Measurements from ENCODE around the gene PPIF.

PPIF gene

GRCh38 chr10:79383974-79384606 is 36.8 kb downstream of the PPIF start:
- Histone ChIP-seq H3K27ac (ENCODE audit: low read length) (peak overlapping the region; percentile 49), H3K9me3 (ENCODE audit: control insufficient read depth in 2 of 2, low read length in 2 of 2) (no peaks in the 10 kb centered on the region), H3K27me3 (ENCODE audit: control insufficient read depth in 1 of 2, insufficient read depth in 2 of 2, low read length in 2 of 2) (no peaks in the 10 kb centered on the region), H3K36me3 (ENCODE audit: control insufficient read depth in 2 of 2, insufficient read depth in 2 of 2, low read length in 2 of 2) (peaks cover 12 to 19% of the 10 kb centered on the region in 2 donors), H3K4me1 (ENCODE audit: control insufficient read depth, insufficient read depth, low read length) (peaks cover 59% of the 10 kb centered on the region), H3K4me3 (ENCODE audit: low read length in 2 of 2) (no peak overlapping the region), H3K9ac (ENCODE audit: low read length in 2 of 2) (no peak overlapping the region)

- H3K36me3 ChIP-seq (ENCODE audit: control insufficient read depth in 2 of 2, insufficient read depth in 2 of 2, low read length in 2 of 2) = peaks cover 12 to 21% of the 10 kb centered on the region in 2 donors
- H3K4me3 ChIP-seq (ENCODE audit: low read length in 2 of 2) = no peak overlapping the region
- H3K9me3 ChIP-seq (ENCODE audit: control insufficient read depth in 2 of 2, low read length in 2 of 2) = no peaks in the 10 kb centered on the region
- H3K9ac ChIP-seq (ENCODE audit: low read length in 2 of 2) = no peak overlapping the region
- H3K27me3 ChIP-seq (ENCODE audit: control insufficient read depth in 1 of 2, insufficient read depth in 2 of 2, low read length in 2 of 2) = no peaks in the 10 kb centered on the region
- peaks cover 54% of the 10 kb centered on the region for H3K4me1 ChIP-seq (ENCODE audit: control insufficient read depth, insufficient read depth, low read length)
- peak overlapping the region; percentile 49 for H3K27ac ChIP-seq (ENCODE audit: low read length)
Observed at GRCh38 chr10:79384773-79385391, 37.6 kb downstream of the PPIF start.

- H3K4me3 ChIP-seq (ENCODE audit: low read length in 2 of 2) = no peak overlapping the region
- H3K27me3 ChIP-seq (ENCODE audit: control insufficient read depth in 1 of 2, insufficient read depth in 2 of 2, low read length in 2 of 2) = no peaks in the 10 kb centered on the region
- H3K27ac ChIP-seq (ENCODE audit: low read length) = no peak overlapping the region
- no peak overlapping the region for H3K9ac ChIP-seq (ENCODE audit: low read length in 2 of 2)
- H3K36me3 ChIP-seq (ENCODE audit: control insufficient read depth in 2 of 2, insufficient read depth in 2 of 2, low read length in 2 of 2) = peaks cover 12 to 21% of the 10 kb centered on the region in 2 donors
- peaks cover 53% of the 10 kb centered on the region for H3K4me1 ChIP-seq (ENCODE audit: control insufficient read depth, insufficient read depth, low read length)
- H3K9me3 ChIP-seq (ENCODE audit: control insufficient read depth in 2 of 2, low read length in 2 of 2) = no peaks in the 10 kb centered on the region
Observed at GRCh38 chr10:79385392-79385795, 38.1 kb downstream of the PPIF start.

- H3K4me3 ChIP-seq (ENCODE audit: low read length in 2 of 2) = no peak overlapping the region
- no peaks in the 10 kb centered on the region for H3K27me3 ChIP-seq (ENCODE audit: control insufficient read depth in 1 of 2, insufficient read depth in 2 of 2, low read length in 2 of 2)
- H3K27ac ChIP-seq (ENCODE audit: low read length) = peak overlapping the region; percentile 58
- H3K4me1 ChIP-seq (ENCODE audit: control insufficient read depth, insufficient read depth, low read length) = peaks cover 53% of the 10 kb centered on the region
- peaks cover 12 to 21% of the 10 kb centered on the region in 2 donors for H3K36me3 ChIP-seq (ENCODE audit: control insufficient read depth in 2 of 2, insufficient read depth in 2 of 2, low read length in 2 of 2)
- H3K9me3 ChIP-seq (ENCODE audit: control insufficient read depth in 2 of 2, low read length in 2 of 2) = no peaks in the 10 kb centered on the region
- H3K9ac ChIP-seq (ENCODE audit: low read length in 2 of 2) = no peak overlapping the region
Observed at GRCh38 chr10:79385804-79386531, 38.7 kb downstream of the PPIF start.

- Histone ChIP-seq H3K36me3 (ENCODE audit: control insufficient read depth in 2 of 2, insufficient read depth in 2 of 2, low read length in 2 of 2) (peaks cover 12 to 21% of the 10 kb centered on the region in 2 donors), H3K4me3 (ENCODE audit: low read length in 2 of 2) (no peak overlapping the region), H3K9ac (ENCODE audit: low read length in 2 of 2) (no peak overlapping the region), H3K4me1 (ENCODE audit: control insufficient read depth, insufficient read depth, low read length) (peaks cover 53% of the 10 kb centered on the region), H3K9me3 (ENCODE audit: control insufficient read depth in 2 of 2, low read length in 2 of 2) (no peaks in the 10 kb centered on the region), H3K27ac (ENCODE audit: low read length) (peak overlapping the region; percentile 58), H3K27me3 (ENCODE audit: control insufficient read depth in 1 of 2, insufficient read depth in 2 of 2, low read length in 2 of 2) (no peaks in the 10 kb centered on the region)
Observed at GRCh38 chr10:79386637-79387465, 39.6 kb downstream of the PPIF start.

- Histone ChIP-seq H3K36me3 (ENCODE audit: control insufficient read depth in 2 of 2, insufficient read depth in 2 of 2, low read length in 2 of 2) (peaks cover 13 to 21% of the 10 kb centered on the region in 2 donors), H3K4me1 (ENCODE audit: control insufficient read depth, insufficient read depth, low read length) (peaks cover 53% of the 10 kb centered on the region), H3K27ac (ENCODE audit: low read length) (peak overlapping the region; percentile 58), H3K4me3 (ENCODE audit: low read length in 2 of 2) (no peak overlapping the region), H3K9me3 (ENCODE audit: control insufficient read depth in 2 of 2, low read length in 2 of 2) (no peaks in the 10 kb centered on the region), H3K9ac (ENCODE audit: low read length in 2 of 2) (no peak overlapping the region), H3K27me3 (ENCODE audit: control insufficient read depth in 1 of 2, insufficient read depth in 2 of 2, low read length in 2 of 2) (no peaks in the 10 kb centered on the region)
Observed at GRCh38 chr10:79387466-79387973, 40.3 kb downstream of the PPIF start.

- peaks cover 20 to 23% of the 10 kb centered on the region in 2 donors for H3K36me3 ChIP-seq (ENCODE audit: control insufficient read depth in 2 of 2, insufficient read depth in 2 of 2, low read length in 2 of 2)
- no peak overlapping the region for H3K9ac ChIP-seq (ENCODE audit: low read length in 2 of 2)
- H3K9me3 ChIP-seq (ENCODE audit: control insufficient read depth in 2 of 2, low read length in 2 of 2) = no peaks in the 10 kb centered on the region
- no peak overlapping the region for H3K4me3 ChIP-seq (ENCODE audit: low read length in 2 of 2)
- H3K27ac ChIP-seq (ENCODE audit: low read length) = peak overlapping the region; percentile 58
- H3K4me1 ChIP-seq (ENCODE audit: control insufficient read depth, insufficient read depth, low read length) = peaks cover 50% of the 10 kb centered on the region
- H3K27me3 ChIP-seq (ENCODE audit: control insufficient read depth in 1 of 2, insufficient read depth in 2 of 2, low read length in 2 of 2) = no peaks in the 10 kb centered on the region
Observed at GRCh38 chr10:79387974-79388850, 40.9 kb downstream of the PPIF start.

- peaks cover 26 to 31% of the 10 kb centered on the region in 2 donors for H3K36me3 ChIP-seq (ENCODE audit: control insufficient read depth in 2 of 2, insufficient read depth in 2 of 2, low read length in 2 of 2)
- no peak overlapping the region for H3K9ac ChIP-seq (ENCODE audit: low read length in 2 of 2)
- H3K27ac ChIP-seq (ENCODE audit: low read length) = peak overlapping the region; percentile 81
- no peaks in the 10 kb centered on the region for H3K27me3 ChIP-seq (ENCODE audit: control insufficient read depth in 1 of 2, insufficient read depth in 2 of 2, low read length in 2 of 2)
- peaks cover 61% of the 10 kb centered on the region for H3K4me1 ChIP-seq (ENCODE audit: control insufficient read depth, insufficient read depth, low read length)
- H3K9me3 ChIP-seq (ENCODE audit: control insufficient read depth in 2 of 2, low read length in 2 of 2) = no peaks in the 10 kb centered on the region
- peak overlapping the region in 1 of 2 donors; percentile 3 for H3K4me3 ChIP-seq (ENCODE audit: low read length in 2 of 2)
Observed at GRCh38 chr10:79390057-79390456, 42.8 kb downstream of the PPIF start.

GRCh38 chr10:79390551-79391229 is 43.4 kb downstream of the PPIF start:
- H3K27ac ChIP-seq (ENCODE audit: low read length) = peak overlapping the region; percentile 81
- H3K27me3 ChIP-seq (ENCODE audit: control insufficient read depth in 1 of 2, insufficient read depth in 2 of 2, low read length in 2 of 2) = no peaks in the 10 kb centered on the region
- no peaks in the 10 kb centered on the region for H3K9me3 ChIP-seq (ENCODE audit: control insufficient read depth in 2 of 2, low read length in 2 of 2)
- peaks cover 24 to 26% of the 10 kb centered on the region in 2 donors for H3K36me3 ChIP-seq (ENCODE audit: control insufficient read depth in 2 of 2, insufficient read depth in 2 of 2, low read length in 2 of 2)
- H3K4me1 ChIP-seq (ENCODE audit: control insufficient read depth, insufficient read depth, low read length) = peaks cover 59% of the 10 kb centered on the region
- H3K9ac ChIP-seq (ENCODE audit: low read length in 2 of 2) = peak overlapping the region in 1 of 2 donors; percentile 34
- H3K4me3 ChIP-seq (ENCODE audit: low read length in 2 of 2) = peak overlapping the region in 1 of 2 donors; percentile 29
